HG03196 (cell line): ENCODE measurements around the gene SUCLG2.
"Not testable (repeated sequence)": the region's sequence is repeated elsewhere in the genome, so short reads cannot be mapped to it uniquely, and the experiment has no call there.

Source experiments
- ATAC-seq: cut with Tn5 transposase; IDR thresholded peaks from one replicate; pipeline ENCODE4 v1.9.1; 2021; ENCODE audit not compliant: unreplicated experiment

SUCLG2 gene

GRCh38 chr3:67564008-67564407 lies 90.4 kb downstream of the SUCLG2 start:
- no peak for ATAC-seq

- no peak for ATAC-seq
Measured at GRCh38 chr3:67561667-67562394, 92.6 kb downstream of the SUCLG2 start.

- no peak for ATAC-seq
Measured at GRCh38 chr3:67561266-67561665, 93.1 kb downstream of the SUCLG2 start.

- no peak for ATAC-seq
Measured at GRCh38 chr3:67559029-67559605, 95.3 kb downstream of the SUCLG2 start.

- ATAC-seq: no peak
Measured at GRCh38 chr3:67558426-67558825, 96.0 kb downstream of the SUCLG2 start.

- ATAC-seq: no peak
Measured at GRCh38 chr3:67557848-67558355, 96.5 kb downstream of the SUCLG2 start.

GRCh38 chr3:67551361-67552016 lies 102.9 kb downstream of the SUCLG2 start:
- no peak for ATAC-seq

- ATAC-seq: no peak
Measured at GRCh38 chr3:67550541-67550940, 103.9 kb downstream of the SUCLG2 start.

GRCh38 chr3:67542502-67543250 lies 111.7 kb downstream of the SUCLG2 start:
- ATAC-seq: not testable (repeated sequence)

- ATAC-seq: no peak
Measured at GRCh38 chr3:67540198-67540894, 114.1 kb downstream of the SUCLG2 start.

GRCh38 chr3:67537203-67537602 lies 117.2 kb downstream of the SUCLG2 start:
- ATAC-seq: not testable (repeated sequence)

- ATAC-seq: no peak
Measured at GRCh38 chr3:67535006-67535405, 119.4 kb downstream of the SUCLG2 start.

GRCh38 chr3:67534594-67534993 lies 119.8 kb downstream of the SUCLG2 start:
- no peak for ATAC-seq

- ATAC-seq: no peak
Measured at GRCh38 chr3:67531181-67532101, 123.0 kb downstream of the SUCLG2 start.

- ATAC-seq: no peak
Measured at GRCh38 chr3:67529915-67530314, 124.5 kb downstream of the SUCLG2 start.

GRCh38 chr3:67529337-67529736 lies 125.1 kb downstream of the SUCLG2 start:
- no peak for ATAC-seq

GRCh38 chr3:67526246-67526645 lies 128.2 kb downstream of the SUCLG2 start:
- no peak for ATAC-seq

GRCh38 chr3:67524046-67524445 lies 130.4 kb downstream of the SUCLG2 start:
- no peak for ATAC-seq

- no peak for ATAC-seq
Measured at GRCh38 chr3:67522081-67522480, 132.3 kb downstream of the SUCLG2 start.
